Right renal cortex interstitium (tissue), 3 donors: ENCODE measurements around the gene ZNF326. TPM values are rescaled to one million over a fixed set of nuclear protein-coding genes. Genes with fewer than 3 reads are reported as not detected.
"Not testable (repeated sequence)": the region's sequence is repeated elsewhere in the genome, so short reads cannot be mapped to it uniquely, and the experiment has no call there.

Experiments
- DNase-seq, 3 donors: peaks; one replicate each; pipeline ENCODE4 v3.0.0-alpha.2; 2013; ENCODE audit warnings: low read depth in 3 of 3, low spot score in 2 of 3
- polyA plus RNA-seq, 3 donors: library from polyadenylated mRNA; unstranded; fragments of 120-200 nt; gene quantifications; one replicate each; pipeline ENCODE4 v1.2.1, GENCODE V29; 2013; ENCODE audit not compliant: insufficient read length in 3 of 3

ZNF326 gene
- polyA plus RNA-seq, 3 donors: 56.5 to 63.5 (median 59.5) TPM

- DNase-seq: peak in 2 of 3 donors; percentile 38 to 48
Measured at GRCh38 chr1:89995598-89996449, 914 bp downstream of the ZNF326 start.

GRCh38 chr1:89996450-89997110 lies 1.7 kb downstream of the ZNF326 start:
- DNase-seq: no peak

- DNase-seq: not testable (repeated sequence)
Measured at GRCh38 chr1:89997152-89997551, 2.2 kb downstream of the ZNF326 start.

GRCh38 chr1:89998306-89998705 lies 3.4 kb downstream of the ZNF326 start:
- DNase-seq: no peak

GRCh38 chr1:89999208-89999607 lies 4.3 kb downstream of the ZNF326 start:
- no peak for DNase-seq

- DNase-seq: no peak
Measured at GRCh38 chr1:89999628-90000027, 4.7 kb downstream of the ZNF326 start.

GRCh38 chr1:90000934-90001676 lies 6.2 kb downstream of the ZNF326 start:
- no peak for DNase-seq

GRCh38 chr1:90007979-90008404 lies 13.1 kb downstream of the ZNF326 start:
- no peak for DNase-seq

GRCh38 chr1:90012300-90012699 lies 17.4 kb downstream of the ZNF326 start:
- DNase-seq: no peak

- DNase-seq: no peak
Measured at GRCh38 chr1:90023691-90024090, 28.8 kb downstream of the ZNF326 start.

- DNase-seq: no peak
Measured at GRCh38 chr1:90027281-90027680, 32.4 kb downstream of the ZNF326 start.

GRCh38 chr1:90039652-90040051 lies 44.7 kb downstream of the ZNF326 start:
- DNase-seq: no peak

- no peak for DNase-seq
Measured at GRCh38 chr1:90043586-90043985, 48.7 kb downstream of the ZNF326 start.

- DNase-seq: no peak
Measured at GRCh38 chr1:90044346-90044745, 49.4 kb downstream of the ZNF326 start.

- DNase-seq: peak in 1 of 3 donors; percentile 5
Measured at GRCh38 chr1:90045853-90046563, 51.1 kb downstream of the ZNF326 start.

- no peak for DNase-seq
Measured at GRCh38 chr1:90046635-90047034, 51.7 kb downstream of the ZNF326 start.

- no peak for DNase-seq
Measured at GRCh38 chr1:90048043-90048442, 53.1 kb downstream of the ZNF326 start.

GRCh38 chr1:90062700-90063643 lies 68.1 kb downstream of the ZNF326 start:
- not testable (repeated sequence) for DNase-seq

- not testable (repeated sequence) for DNase-seq
Measured at GRCh38 chr1:90064109-90064508, 69.2 kb downstream of the ZNF326 start.
